Peyer's patch (tissue), 4 donors: Measurements from ENCODE around the gene ARMC12.

Source experiments
- POLR2A ChIP-seq, 2 donors: fragments of 450-650 bp; IDR thresholded peaks; one replicate each; pipeline ENCODE4 v1.5.1; 2017; ENCODE audit warnings: antibody characterized with exemption in 2 of 2, mild to moderate bottlenecking in 2 of 2, moderate library complexity in 2 of 2
- TF ChIP-seq, protein P1 (sequence below), 6 experiments: fragments of 450-650 bp in 4 of 6; fragments of 200-600 bp in 2 of 6; sonication (generic) in 1 of 6; IDR thresholded peaks; one replicate each; pipeline ENCODE4 v1.5.1; 2017 to 2019; ENCODE audit warnings: antibody characterized with exemption in 6 of 6, mild to moderate bottlenecking in 3 of 6, moderate library complexity in 1 of 6

DNA sequence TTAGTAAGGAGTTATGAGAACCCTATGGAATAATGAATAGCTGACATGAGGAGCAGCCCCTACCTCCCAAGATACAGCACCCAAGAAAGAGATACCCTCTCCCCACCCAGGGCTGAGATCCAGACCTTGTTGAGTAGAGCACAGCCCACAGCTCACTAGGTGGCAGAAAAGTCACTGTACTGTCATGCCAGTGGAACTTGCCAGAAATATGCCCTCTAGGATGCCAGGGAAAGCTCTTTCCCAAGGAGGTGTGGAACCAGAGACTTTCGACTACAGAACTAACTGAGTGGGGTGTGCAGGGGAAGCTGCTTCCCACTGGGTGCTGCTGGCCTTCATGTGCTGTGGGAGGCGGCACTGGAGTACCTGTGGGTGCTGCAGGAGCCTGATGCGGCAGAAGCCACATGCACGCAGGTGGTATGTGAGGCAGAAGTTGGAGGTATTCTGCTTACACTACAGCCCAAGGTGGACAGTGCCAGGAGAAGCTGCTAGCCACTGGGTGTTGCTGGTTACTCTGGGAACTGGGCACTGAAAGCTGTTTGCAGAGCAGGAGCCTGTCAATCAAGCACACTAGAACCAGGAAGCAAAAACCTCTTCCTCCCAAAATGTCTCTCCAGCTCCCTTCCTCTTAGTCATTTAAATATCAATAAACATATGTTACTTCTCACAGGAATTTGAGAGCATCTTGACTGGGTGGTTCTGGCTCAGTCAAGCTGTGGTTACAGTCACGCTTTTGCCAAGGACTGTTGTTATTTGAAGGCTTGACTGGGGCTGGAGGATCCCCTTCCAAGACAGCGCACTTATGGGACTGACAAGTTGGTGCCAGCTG is 17.8 kb downstream of the ARMC12 start:
- TF ChIP-seq, protein P1, sequence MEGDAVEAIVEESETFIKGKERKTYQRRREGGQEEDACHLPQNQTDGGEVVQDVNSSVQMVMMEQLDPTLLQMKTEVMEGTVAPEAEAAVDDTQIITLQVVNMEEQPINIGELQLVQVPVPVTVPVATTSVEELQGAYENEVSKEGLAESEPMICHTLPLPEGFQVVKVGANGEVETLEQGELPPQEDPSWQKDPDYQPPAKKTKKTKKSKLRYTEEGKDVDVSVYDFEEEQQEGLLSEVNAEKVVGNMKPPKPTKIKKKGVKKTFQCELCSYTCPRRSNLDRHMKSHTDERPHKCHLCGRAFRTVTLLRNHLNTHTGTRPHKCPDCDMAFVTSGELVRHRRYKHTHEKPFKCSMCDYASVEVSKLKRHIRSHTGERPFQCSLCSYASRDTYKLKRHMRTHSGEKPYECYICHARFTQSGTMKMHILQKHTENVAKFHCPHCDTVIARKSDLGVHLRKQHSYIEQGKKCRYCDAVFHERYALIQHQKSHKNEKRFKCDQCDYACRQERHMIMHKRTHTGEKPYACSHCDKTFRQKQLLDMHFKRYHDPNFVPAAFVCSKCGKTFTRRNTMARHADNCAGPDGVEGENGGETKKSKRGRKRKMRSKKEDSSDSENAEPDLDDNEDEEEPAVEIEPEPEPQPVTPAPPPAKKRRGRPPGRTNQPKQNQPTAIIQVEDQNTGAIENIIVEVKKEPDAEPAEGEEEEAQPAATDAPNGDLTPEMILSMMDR (IDR thresholded peaks at IDR 0.05), result no peak
- TF ChIP-seq POLR2A (IDR thresholded peaks at IDR 0.05), result no peak
